Central memory CD8-positive, alpha-beta T cell (primary cell): ENCODE data around the gene NUP133.

ENCODE experiments used
- ATAC-seq: fragments of 150-1000 bp; cut with Tn5 transposase; replicated peaks from 2 replicates; pipeline ENCODE4 v1.10.0; 2022; ENCODE audit warnings: mild to moderate bottlenecking, moderate FRiP score, moderate number of reproducible peaks; ENCODE audit not compliant: poor library complexity, severe bottlenecking; ENCODE audit errors: extremely low read depth
- DNase-seq, 2 donors: peaks; one replicate each; pipeline ENCODE4 v3.0.0; 2021; ENCODE audit warnings: low spot score in 2 of 2
- H3K27ac Mint-ChIP-seq: one replicate; pipeline ENCODE4 v1.8.0; 2022; ENCODE audit warnings: low read depth, mild to moderate bottlenecking, moderate library complexity, mixed read lengths
- H3K27me3 Mint-ChIP-seq: one replicate; pipeline ENCODE4 v1.8.0; 2022; ENCODE audit warnings: mixed read lengths
- H3K36me3 Mint-ChIP-seq: one replicate; pipeline ENCODE4 v1.8.0; 2022; ENCODE audit warnings: mild to moderate bottlenecking, moderate library complexity, mixed read lengths; ENCODE audit not compliant: insufficient read depth
- H3K4me1 Mint-ChIP-seq: one replicate; pipeline ENCODE4 v1.8.0; 2022; ENCODE audit warnings: mixed read lengths
- H3K4me3 Mint-ChIP-seq: one replicate; pipeline ENCODE4 v1.8.0; 2022; ENCODE audit warnings: mild to moderate bottlenecking, moderate library complexity, mixed read lengths
- H3K9me3 Mint-ChIP-seq: one replicate; pipeline ENCODE4 v1.8.0; 2022; ENCODE audit warnings: mixed read lengths

Gene NUP133

GRCh38 chr1:229461032-229461668 is 47.0 kb downstream of the NUP133 start:
- Mint-ChIP-seq H3K36me3 (peaks cover 66% of the 10 kb centered on the region), H3K27ac (no peak overlapping the region), H3K9me3 (no peaks in the 10 kb centered on the region), H3K4me3 (no peak overlapping the region), H3K4me1 (peaks cover 4% of the 10 kb centered on the region), H3K27me3 (no peaks in the 10 kb centered on the region)
- no peak for ATAC-seq
- DNase-seq = no peak

- Mint-ChIP-seq H3K27me3 (no peaks in the 10 kb centered on the region), H3K4me1 (peaks cover 8% of the 10 kb centered on the region), H3K4me3 (no peak overlapping the region), H3K9me3 (no peaks in the 10 kb centered on the region), H3K36me3 (peaks cover 60% of the 10 kb centered on the region), H3K27ac (no peak overlapping the region)
- no peak for ATAC-seq
- no peak for DNase-seq
Observed at GRCh38 chr1:229459815-229460214, 48.3 kb downstream of the NUP133 start.

GRCh38 chr1:229457436-229457835 is 50.7 kb downstream of the NUP133 start:
- no peak overlapping the region for H3K4me3 Mint-ChIP-seq
- DNase-seq (no peak), ATAC-seq (no peak)
- H3K27ac Mint-ChIP-seq = no peak overlapping the region
- peaks cover 8% of the 10 kb centered on the region for H3K4me1 Mint-ChIP-seq
- no peaks in the 10 kb centered on the region for H3K27me3 Mint-ChIP-seq
- H3K9me3 Mint-ChIP-seq = no peaks in the 10 kb centered on the region
- peaks cover 49% of the 10 kb centered on the region for H3K36me3 Mint-ChIP-seq

GRCh38 chr1:229456016-229456415 is 52.1 kb downstream of the NUP133 start:
- H3K4me1 Mint-ChIP-seq = peaks cover 8% of the 10 kb centered on the region
- peaks cover 44% of the 10 kb centered on the region for H3K36me3 Mint-ChIP-seq

GRCh38 chr1:229454056-229454455 is 54.1 kb downstream of the NUP133 start:
- Mint-ChIP-seq H3K4me3 (no peak overlapping the region), H3K27ac (no peak overlapping the region), H3K36me3 (peaks cover 47% of the 10 kb centered on the region), H3K9me3 (no peaks in the 10 kb centered on the region), H3K4me1 (peaks cover 8% of the 10 kb centered on the region), H3K27me3 (no peaks in the 10 kb centered on the region)
- DNase-seq (no peak), ATAC-seq (no peak)

More at GRCh38 chr1:229456016-229456415, 52.1 kb downstream of the NUP133 start:
- DNase-seq (no peak), ATAC-seq (no peak)
- H3K27me3 Mint-ChIP-seq = no peaks in the 10 kb centered on the region
- no peak overlapping the region for H3K4me3 Mint-ChIP-seq
- H3K27ac Mint-ChIP-seq = no peak overlapping the region
- H3K9me3 Mint-ChIP-seq = no peaks in the 10 kb centered on the region

GRCh38 chr1:229452956-229453801 is 55.0 kb downstream of the NUP133 start:
- no peak for DNase-seq
- ATAC-seq = no peak
- H3K27ac Mint-ChIP-seq = no peak overlapping the region
- no peaks in the 10 kb centered on the region for H3K27me3 Mint-ChIP-seq
- H3K9me3 Mint-ChIP-seq = no peaks in the 10 kb centered on the region
- H3K36me3 Mint-ChIP-seq = peaks cover 52% of the 10 kb centered on the region
- H3K4me1 Mint-ChIP-seq = peaks cover 8% of the 10 kb centered on the region
- H3K4me3 Mint-ChIP-seq = no peak overlapping the region

GRCh38 chr1:229448845-229449244 is 59.3 kb downstream of the NUP133 start:
- Mint-ChIP-seq H3K27ac (no peak overlapping the region), H3K9me3 (no peaks in the 10 kb centered on the region), H3K4me3 (no peak overlapping the region), H3K27me3 (no peaks in the 10 kb centered on the region), H3K36me3 (peaks cover 54% of the 10 kb centered on the region), H3K4me1 (no peaks in the 10 kb centered on the region)
- ATAC-seq (no peak), DNase-seq (no peak)

- ATAC-seq (no peak), DNase-seq (no peak)
- H3K4me3 Mint-ChIP-seq = no peak overlapping the region
- no peaks in the 10 kb centered on the region for H3K27me3 Mint-ChIP-seq
- H3K9me3 Mint-ChIP-seq = no peaks in the 10 kb centered on the region
- no peak overlapping the region for H3K27ac Mint-ChIP-seq
- H3K4me1 Mint-ChIP-seq = no peaks in the 10 kb centered on the region
- peaks cover 55% of the 10 kb centered on the region for H3K36me3 Mint-ChIP-seq
Observed at GRCh38 chr1:229448354-229448753, 59.8 kb downstream of the NUP133 start.

- H3K27ac Mint-ChIP-seq = no peak overlapping the region
- no peak for ATAC-seq
- H3K27me3 Mint-ChIP-seq = no peaks in the 10 kb centered on the region
Observed at GRCh38 chr1:229447809-229448252, 60.3 kb downstream of the NUP133 start.

GRCh38 chr1:229445828-229446227 is 62.3 kb downstream of the NUP133 start:
- Mint-ChIP-seq H3K27me3 (no peaks in the 10 kb centered on the region), H3K4me1 (no peaks in the 10 kb centered on the region)
- DNase-seq = no peak

More at GRCh38 chr1:229447809-229448252, 60.3 kb downstream of the NUP133 start:
- H3K9me3 Mint-ChIP-seq = no peaks in the 10 kb centered on the region
- no peak overlapping the region for H3K4me3 Mint-ChIP-seq
- H3K4me1 Mint-ChIP-seq = no peaks in the 10 kb centered on the region
- H3K36me3 Mint-ChIP-seq = peaks cover 60% of the 10 kb centered on the region
- no peak for DNase-seq

GRCh38 chr1:229440851-229441537 is 67.1 kb downstream of the NUP133 start:
- DNase-seq (no peak), ATAC-seq (no peak)
- H3K4me3 Mint-ChIP-seq = no peak overlapping the region
- H3K9me3 Mint-ChIP-seq = no peaks in the 10 kb centered on the region
- no peak overlapping the region for H3K27ac Mint-ChIP-seq
- H3K27me3 Mint-ChIP-seq = peaks cover 9% of the 10 kb centered on the region
- H3K36me3 Mint-ChIP-seq = peaks cover 36% of the 10 kb centered on the region
- no peaks in the 10 kb centered on the region for H3K4me1 Mint-ChIP-seq

More at GRCh38 chr1:229445828-229446227, 62.3 kb downstream of the NUP133 start:
- no peak overlapping the region for H3K27ac Mint-ChIP-seq
- ATAC-seq = no peak
- no peaks in the 10 kb centered on the region for H3K9me3 Mint-ChIP-seq
- peaks cover 62% of the 10 kb centered on the region for H3K36me3 Mint-ChIP-seq
- no peak overlapping the region for H3K4me3 Mint-ChIP-seq

- H3K27me3 Mint-ChIP-seq = peaks cover 36% of the 10 kb centered on the region
- no peak for ATAC-seq
- H3K4me3 Mint-ChIP-seq = no peak overlapping the region
- peaks cover 21% of the 10 kb centered on the region for H3K36me3 Mint-ChIP-seq
- no peaks in the 10 kb centered on the region for H3K9me3 Mint-ChIP-seq
- H3K27ac Mint-ChIP-seq = no peak overlapping the region
- H3K4me1 Mint-ChIP-seq = no peaks in the 10 kb centered on the region
- no peak for DNase-seq
Observed at GRCh38 chr1:229438021-229438420, 70.1 kb downstream of the NUP133 start.
